ENCODE data around the gene ZNF724. TPM values are rescaled to one million over a fixed set of nuclear protein-coding genes. Genes with fewer than 3 reads are reported as not detected.
A peak's percentile ranks its signal among the peaks of the same experiment; 100 is the strongest.

Gene ZNF724
- total and polyA plus RNA-seq, 2 of the 13 experiments (the other 11 are each of a cell fraction or from before 2014, with no cell fraction given) = 1.5 to 15.0 TPM

GRCh38 chr19:23273590-23274412, 23.6 kb upstream of the ZNF724 start (continued):
- TF ChIP-seq POLR2G (IDR thresholded peaks at IDR 0.05; ENCODE audit: low read depth, low read length) (peak; percentile 80), MXD4 (CRISPR knock-in tag; IDR thresholded peaks at IDR 0.05) (no peak), ELF4 (CRISPR knock-in tag; IDR thresholded peaks at IDR 0.05; ENCODE audit: borderline replicate concordance) (0 out of 2 replicates have a peak, but pooled peaks have one; percentile 74), STAG1 (CRISPR knock-in tag; IDR thresholded peaks at IDR 0.05) (peak; percentile 22), ZNF142 (CRISPR knock-in tag; IDR thresholded peaks at IDR 0.05) (no peak), GATA4 (IDR thresholded peaks at IDR 0.05; ENCODE audit: borderline replicate concordance, low read depth) (no peak; the same call in 1 of the 2 replicates), NCOR1 (IDR thresholded peaks at IDR 0.05; ENCODE audit: borderline replicate concordance, low read length) (no peak), SNAPC2 (CRISPR knock-in tag; IDR thresholded peaks at IDR 0.05) (no peak), KDM2A (CRISPR knock-in tag; IDR thresholded peaks at IDR 0.05; ENCODE audit: borderline replicate concordance, low read depth) (peak; percentile 71; the same call in 1 of the 2 replicates), THRA (CRISPR knock-in tag; IDR thresholded peaks at IDR 0.05; ENCODE audit: borderline replicate concordance) (no peak), ZNF556 (CRISPR knock-in tag; IDR thresholded peaks at IDR 0.05; ENCODE audit: borderline replicate concordance) (peak; percentile 60; the same call in 1 of the 2 replicates), ZFX (CRISPR knock-in tag; IDR thresholded peaks at IDR 0.05; ENCODE audit: low read depth) (peak; percentile 82), ZNF329 (CRISPR knock-in tag; IDR thresholded peaks at IDR 0.05; ENCODE audit: low read depth) (no peak), ZFP37 (CRISPR knock-in tag; IDR thresholded peaks at IDR 0.05; ENCODE audit: borderline replicate concordance) (no peak), KDM5B (CRISPR knock-in tag; IDR thresholded peaks at IDR 0.05; ENCODE audit: borderline replicate concordance) (peak; percentile 83; the same call in 1 of the 2 replicates), SOX6 (IDR thresholded peaks at IDR 0.05) (no peak), SOX6 (CRISPR knock-in tag; IDR thresholded peaks at IDR 0.05) (peak; percentile 47; the same call in 1 of the 2 replicates), SRSF1 (optimal IDR thresholded peaks at IDR 0.05; ENCODE audit: low read depth, low read length) (no peak), ESRRA (CRISPR knock-in tag; IDR thresholded peaks at IDR 0.05; ENCODE audit: low read depth) (0 out of 2 replicates have a peak, but pooled peaks have one; percentile 44), CENPT (CRISPR knock-in tag; IDR thresholded peaks at IDR 0.05; ENCODE audit: low read depth) (no peak), ARNT2 (CRISPR knock-in tag; IDR thresholded peaks at IDR 0.05; ENCODE audit: low read depth) (no peak), ZNF749 (CRISPR knock-in tag; IDR thresholded peaks at IDR 0.05; ENCODE audit: borderline replicate concordance) (no peak)
